Cardiac fibroblast (primary cell): ENCODE results near the gene E2F4.
A peak's percentile ranks its signal among the peaks of the same experiment; 100 is the strongest.

ENCODE experiments used
- DNase-seq, 2 donors: peaks; one replicate each; pipeline versions ENCODE4 v3.0.0 to v3.0.0-alpha.2; 2010; ENCODE audit warnings: low read depth in 2 of 2
- H3K4me3 ChIP-seq, 2 donors: replicated peaks in 1 of 2; 1 replicate in 1 of 2; 2 replicates in 1 of 2; pipeline ENCODE4 v1.5.1; 2011; ENCODE audit warnings: low read depth in 2 of 2, low read length in 2 of 2, mild to moderate bottlenecking in 2 of 2, moderate library complexity in 1 of 2
- TF ChIP-seq, protein P1 (sequence below): IDR thresholded peaks from one replicate; pipeline ENCODE4 v1.5.1; 2011; ENCODE audit warnings: low read depth, mild to moderate bottlenecking, low read length, inconsistent platforms

The E2F4 gene

DNA sequence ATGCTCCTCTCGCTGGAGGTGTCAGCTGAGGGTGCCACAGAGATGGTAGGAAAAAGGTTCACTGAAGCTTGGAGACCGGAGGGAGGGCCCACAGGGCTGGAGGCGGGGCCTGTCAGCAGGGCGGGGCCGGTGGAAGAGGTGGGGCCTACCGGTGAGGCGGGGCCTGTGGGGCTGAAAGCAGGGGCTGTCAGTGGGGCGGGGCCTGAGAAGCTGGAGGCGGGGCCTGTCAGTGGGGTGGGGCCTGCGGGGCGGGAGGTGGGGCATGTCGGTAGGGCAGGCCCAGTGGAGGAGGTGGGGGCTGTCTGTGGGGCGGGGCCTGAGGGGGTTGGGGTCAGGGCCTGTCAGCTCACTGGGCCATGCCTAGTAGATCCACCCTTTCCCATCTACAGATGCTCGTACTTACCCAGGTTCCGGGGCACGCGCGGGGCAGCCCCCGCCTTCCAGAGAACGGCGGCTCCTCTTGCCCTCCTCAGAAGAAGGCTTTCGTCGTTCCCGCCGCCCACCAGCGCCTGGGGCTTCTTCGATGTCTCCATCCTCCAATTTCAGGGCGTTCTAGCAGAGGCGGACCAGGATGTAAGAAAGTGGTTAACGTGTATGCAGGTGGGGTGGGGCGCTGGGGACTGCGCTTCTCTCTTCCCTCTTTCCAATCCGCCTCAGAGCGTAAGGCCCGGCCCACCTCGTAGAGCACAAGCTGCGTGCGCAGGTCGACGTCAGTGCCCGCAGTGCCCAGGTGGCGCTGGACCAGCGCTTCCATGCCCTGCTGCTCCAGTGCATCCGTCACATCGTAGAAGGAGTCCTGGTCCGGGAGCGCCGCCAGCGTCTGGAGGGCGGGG is 44.8 kb downstream of the E2F4 start:
- H3K4me3 ChIP-seq = no peak overlapping the region
- TF ChIP-seq, protein P1, sequence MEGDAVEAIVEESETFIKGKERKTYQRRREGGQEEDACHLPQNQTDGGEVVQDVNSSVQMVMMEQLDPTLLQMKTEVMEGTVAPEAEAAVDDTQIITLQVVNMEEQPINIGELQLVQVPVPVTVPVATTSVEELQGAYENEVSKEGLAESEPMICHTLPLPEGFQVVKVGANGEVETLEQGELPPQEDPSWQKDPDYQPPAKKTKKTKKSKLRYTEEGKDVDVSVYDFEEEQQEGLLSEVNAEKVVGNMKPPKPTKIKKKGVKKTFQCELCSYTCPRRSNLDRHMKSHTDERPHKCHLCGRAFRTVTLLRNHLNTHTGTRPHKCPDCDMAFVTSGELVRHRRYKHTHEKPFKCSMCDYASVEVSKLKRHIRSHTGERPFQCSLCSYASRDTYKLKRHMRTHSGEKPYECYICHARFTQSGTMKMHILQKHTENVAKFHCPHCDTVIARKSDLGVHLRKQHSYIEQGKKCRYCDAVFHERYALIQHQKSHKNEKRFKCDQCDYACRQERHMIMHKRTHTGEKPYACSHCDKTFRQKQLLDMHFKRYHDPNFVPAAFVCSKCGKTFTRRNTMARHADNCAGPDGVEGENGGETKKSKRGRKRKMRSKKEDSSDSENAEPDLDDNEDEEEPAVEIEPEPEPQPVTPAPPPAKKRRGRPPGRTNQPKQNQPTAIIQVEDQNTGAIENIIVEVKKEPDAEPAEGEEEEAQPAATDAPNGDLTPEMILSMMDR = no peak
- DNase-seq = peak; percentile 50 to 65

DNA sequence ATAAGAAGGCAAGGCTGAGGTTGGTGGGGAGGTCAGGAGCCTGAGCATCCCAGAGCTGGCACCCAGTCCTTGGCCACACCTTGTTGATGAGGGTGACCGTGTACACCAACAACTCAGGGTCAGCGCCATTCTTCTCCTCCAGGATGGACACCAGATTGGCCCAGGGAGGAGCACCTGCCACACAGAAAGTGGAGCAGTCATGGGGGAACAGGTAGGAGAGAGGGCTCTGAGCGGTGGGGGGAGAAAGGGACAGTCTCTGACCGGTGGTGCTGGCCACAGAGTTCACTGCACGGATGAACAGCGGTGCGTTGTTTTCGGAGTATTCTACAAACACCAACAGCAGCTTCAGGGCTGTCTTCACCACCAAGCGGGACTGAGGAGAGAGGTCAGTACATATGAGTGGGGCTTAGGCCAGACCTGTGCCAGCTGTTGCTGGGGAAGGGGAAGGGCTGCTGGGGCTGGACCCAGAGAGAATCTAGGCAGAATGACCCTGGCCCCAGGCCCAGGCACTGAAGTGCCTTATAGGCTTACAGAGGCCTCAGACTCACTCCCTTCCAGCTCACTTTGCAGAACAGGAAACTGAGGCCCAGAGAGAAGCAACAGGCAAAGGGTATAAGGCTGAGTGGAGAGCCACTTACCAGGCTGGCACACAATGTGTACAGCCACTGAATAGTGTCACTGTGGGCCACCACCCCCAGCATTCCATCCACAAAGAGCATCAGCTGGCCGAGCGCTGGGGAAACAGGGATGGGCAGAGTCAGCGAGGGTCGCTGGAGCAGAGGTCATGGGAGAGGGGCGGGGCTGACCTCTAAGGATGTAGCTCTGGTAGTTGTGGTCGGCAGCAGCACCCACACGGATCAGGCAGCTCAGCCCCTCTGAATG is 45.7 kb downstream of the E2F4 start:
- DNase-seq = no peak
- TF ChIP-seq, protein P1 = no peak
- no peak overlapping the region for H3K4me3 ChIP-seq

DNA sequence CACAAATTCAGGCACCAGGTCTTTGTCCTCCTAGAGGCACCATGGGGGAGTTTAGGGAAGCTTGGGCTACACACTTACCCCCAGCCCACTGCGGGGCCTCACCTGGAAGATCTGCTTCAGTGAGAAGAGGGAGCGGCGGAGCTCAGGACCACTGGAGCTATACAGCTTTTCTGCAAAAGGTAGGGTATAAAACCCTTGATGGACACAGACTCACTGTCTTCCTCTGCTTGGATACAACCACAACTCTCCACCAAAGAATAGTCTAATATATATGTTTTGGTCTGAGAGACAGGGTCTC is 46.3 kb downstream of the E2F4 start:
- DNase-seq = no peak
- TF ChIP-seq, protein P1 = no peak

DNA sequence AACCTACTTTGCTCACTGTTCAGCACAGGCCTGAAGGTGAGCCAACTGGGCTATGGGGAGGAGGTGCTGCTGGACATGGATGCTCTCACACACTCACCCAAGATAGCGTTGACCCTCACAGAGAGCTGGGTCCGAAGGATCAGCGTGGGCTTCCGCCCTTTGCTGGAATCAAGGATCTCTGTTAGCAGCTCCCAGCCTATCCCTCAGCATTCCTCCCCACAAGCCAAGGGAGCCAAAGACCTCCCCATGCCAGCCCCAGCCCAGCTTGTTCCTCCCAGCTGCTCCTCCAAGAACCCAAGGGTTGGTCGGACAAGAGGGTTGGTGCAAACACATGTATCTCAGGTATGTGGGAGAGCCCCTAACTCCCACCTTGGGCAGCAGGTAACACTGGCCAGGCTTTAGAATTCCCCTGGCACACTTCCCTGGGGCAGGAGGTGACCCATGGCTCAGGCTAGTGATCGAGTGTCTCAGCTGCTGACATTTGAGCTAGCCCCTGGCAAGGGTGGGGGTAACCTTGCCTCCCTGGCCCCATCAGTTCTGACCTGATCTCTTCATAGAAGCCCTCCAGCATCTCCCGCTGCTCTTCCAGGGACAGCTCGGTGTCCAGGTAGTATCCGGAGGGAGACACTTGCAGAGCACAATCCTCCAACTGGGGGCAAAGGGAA is 47.0 kb downstream of the E2F4 start:
- TF ChIP-seq, protein P1 = no peak
- DNase-seq = no peak
- H3K4me3 ChIP-seq = no peak overlapping the region

More for the DNA sequence above, 46.3 kb downstream of the E2F4 start:
- H3K4me3 ChIP-seq = no peak overlapping the region

DNA sequence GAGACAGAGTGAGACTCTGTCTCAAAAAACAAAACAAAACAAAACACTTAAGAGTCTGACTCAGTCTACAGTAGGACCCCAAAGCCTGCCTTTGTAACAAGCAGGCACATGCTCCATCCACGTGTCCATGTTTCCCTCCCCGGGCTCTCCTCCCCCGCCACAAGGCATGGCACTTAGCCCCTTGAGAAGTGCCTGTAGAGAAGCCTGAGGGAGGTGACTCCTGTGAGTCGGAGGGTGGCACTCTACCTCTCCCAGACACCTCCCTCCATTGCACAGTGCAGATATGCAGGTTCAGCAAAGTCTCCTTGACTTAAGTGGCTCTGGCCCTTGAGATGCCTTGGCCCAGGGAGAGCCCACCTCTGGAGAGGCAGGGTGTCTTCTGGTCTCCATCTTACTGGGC is 48.6 kb downstream of the E2F4 start:
- H3K4me3 ChIP-seq = no peak overlapping the region
- TF ChIP-seq, protein P1 = no peak
- peak in 1 of 2 donors; percentile 57 for DNase-seq

DNA sequence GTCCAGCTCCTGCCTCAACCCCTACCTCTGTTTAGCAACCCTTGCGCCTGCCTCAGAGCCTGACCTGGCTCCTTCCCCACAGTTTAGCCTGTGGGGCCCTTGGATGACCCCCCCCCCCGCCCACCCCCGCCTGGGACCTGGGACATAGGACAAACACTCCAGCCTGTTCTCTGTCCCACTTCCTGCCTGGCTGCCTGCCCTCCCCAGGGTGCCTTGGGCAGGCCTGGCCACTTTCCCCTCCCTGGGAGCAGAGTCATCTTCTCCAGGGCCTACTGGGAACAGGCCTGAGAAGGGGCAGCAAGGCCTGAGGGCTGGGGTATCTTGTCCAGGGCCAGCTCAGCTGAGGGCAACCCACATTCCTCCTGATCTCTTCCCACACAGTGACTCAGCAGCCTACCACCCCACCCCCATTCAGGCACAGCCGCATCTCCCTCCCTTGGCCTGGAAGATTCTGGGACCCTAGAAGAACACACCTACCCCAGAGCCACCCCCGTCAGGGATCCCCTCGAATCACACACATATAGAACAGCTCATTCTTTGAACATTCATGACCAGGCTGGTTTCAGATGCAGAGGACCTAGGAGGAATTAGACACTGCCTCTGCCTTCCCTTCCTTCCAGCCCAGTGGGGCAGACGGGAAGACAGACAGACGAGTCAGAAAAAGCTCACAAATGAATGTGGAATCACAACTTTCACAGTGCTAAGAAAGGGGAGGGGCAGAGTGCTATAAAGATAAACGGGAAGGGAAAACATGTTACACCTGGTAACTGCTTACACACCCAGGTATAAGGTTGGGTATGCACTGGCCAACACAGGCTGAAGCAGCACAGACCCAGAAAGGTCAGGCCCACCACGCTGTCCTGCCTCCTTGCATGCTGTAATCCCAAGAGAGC is 49.3 kb downstream of the E2F4 start:
- DNase-seq = peak; percentile 79 to 83
- TF ChIP-seq, protein P1 = no peak
- no peak overlapping the region for H3K4me3 ChIP-seq
